DND-41 (cell line): ENCODE measurements around the gene PXK.

Experiments used
- EZH2 ChIP-seq: IDR thresholded peaks from 3 replicates; pipeline ENCODE4 v1.6.1; 2012; ENCODE audit warnings: borderline replicate concordance, low read depth, mild to moderate bottlenecking, moderate library complexity, low read length, inconsistent platforms; ENCODE audit not compliant: severe bottlenecking
- TF ChIP-seq, protein P1 (sequence below): IDR thresholded peaks from 2 replicates; pipeline ENCODE4 v1.5.1; 2012; ENCODE audit warnings: borderline replicate concordance, low read length, moderate library complexity, mild to moderate bottlenecking; ENCODE audit not compliant: poor library complexity, severe bottlenecking; ENCODE audit errors: extremely low read depth

DNA sequence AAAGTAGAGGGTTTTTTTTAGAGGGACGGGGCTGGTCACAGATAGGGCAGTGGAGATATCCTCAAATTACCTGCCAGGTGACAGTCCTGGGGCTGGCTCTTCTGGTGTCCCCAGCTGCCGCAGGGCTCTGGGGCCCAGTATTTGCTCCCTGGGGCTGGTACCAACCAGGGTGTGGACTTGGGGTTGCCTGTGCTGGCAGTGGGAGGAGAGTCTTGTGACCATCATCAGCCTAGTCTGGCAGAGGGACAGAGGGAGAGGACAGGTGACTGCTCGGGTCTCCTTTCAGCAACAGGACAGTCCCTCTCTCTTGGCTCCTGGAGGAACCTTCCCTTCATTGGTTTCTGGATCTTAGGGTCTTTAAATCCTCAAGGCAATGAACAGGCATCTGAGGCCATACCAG is 34.5 kb upstream of the PXK start:
- TF ChIP-seq, protein P1, sequence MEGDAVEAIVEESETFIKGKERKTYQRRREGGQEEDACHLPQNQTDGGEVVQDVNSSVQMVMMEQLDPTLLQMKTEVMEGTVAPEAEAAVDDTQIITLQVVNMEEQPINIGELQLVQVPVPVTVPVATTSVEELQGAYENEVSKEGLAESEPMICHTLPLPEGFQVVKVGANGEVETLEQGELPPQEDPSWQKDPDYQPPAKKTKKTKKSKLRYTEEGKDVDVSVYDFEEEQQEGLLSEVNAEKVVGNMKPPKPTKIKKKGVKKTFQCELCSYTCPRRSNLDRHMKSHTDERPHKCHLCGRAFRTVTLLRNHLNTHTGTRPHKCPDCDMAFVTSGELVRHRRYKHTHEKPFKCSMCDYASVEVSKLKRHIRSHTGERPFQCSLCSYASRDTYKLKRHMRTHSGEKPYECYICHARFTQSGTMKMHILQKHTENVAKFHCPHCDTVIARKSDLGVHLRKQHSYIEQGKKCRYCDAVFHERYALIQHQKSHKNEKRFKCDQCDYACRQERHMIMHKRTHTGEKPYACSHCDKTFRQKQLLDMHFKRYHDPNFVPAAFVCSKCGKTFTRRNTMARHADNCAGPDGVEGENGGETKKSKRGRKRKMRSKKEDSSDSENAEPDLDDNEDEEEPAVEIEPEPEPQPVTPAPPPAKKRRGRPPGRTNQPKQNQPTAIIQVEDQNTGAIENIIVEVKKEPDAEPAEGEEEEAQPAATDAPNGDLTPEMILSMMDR, result no peak
- no peak for TF ChIP-seq EZH2
